GM19468 (cell line): ENCODE data around the gene PCNA.
"Not testable (repeated sequence)": the region's sequence is repeated elsewhere in the genome, so short reads cannot be mapped to it uniquely, and the experiment has no call there.

ENCODE experiments used
- ATAC-seq: cut with Tn5 transposase; IDR thresholded peaks from one replicate; pipeline ENCODE4 v1.9.1; 2021; ENCODE audit warnings: mild to moderate bottlenecking, moderate library complexity, moderate number of reproducible peaks; ENCODE audit not compliant: unreplicated experiment; ENCODE audit errors: extremely low read depth

Gene PCNA

DNA sequence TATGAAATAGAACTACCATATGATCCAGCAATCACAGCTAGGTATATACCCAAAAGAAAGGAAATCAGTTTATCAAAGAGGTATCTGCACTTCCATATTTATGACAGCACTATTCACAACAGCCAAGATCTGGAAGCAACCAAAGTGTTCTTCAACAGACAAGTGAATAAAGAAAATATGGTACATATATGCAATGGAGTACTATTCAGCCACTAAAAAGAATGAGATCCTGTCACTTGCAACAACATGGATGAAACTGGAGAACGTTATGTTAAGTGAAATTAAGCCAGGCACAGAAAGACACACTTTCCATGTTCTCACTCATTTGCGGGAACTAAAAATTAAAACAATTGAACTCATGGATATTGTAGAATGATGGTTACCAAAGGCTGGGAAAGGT is 15.3 kb downstream of the PCNA start:
- ATAC-seq: no peak

GRCh38 chr20:5100684-5101347 is 18.9 kb downstream of the PCNA start:
- no peak for ATAC-seq

DNA sequence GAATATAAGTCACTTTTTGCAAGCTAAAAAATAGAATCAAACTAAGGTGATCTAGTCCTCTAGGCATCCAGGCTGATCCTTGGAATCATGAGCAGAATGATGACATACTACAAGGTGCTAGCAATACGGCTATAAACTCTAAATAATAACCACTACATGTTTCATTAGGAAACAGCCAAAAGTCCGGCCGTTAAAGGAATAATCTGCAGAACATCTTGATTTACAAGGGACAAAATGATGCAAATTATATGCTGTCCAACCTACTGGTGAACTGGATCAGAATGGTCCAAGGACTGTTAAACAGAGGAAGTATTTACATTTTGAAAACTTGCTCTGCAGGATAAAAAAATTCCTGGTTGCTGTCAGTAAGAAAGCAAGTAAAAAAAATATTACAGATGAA is 19.8 kb downstream of the PCNA start:
- ATAC-seq: not testable (repeated sequence)

DNA sequence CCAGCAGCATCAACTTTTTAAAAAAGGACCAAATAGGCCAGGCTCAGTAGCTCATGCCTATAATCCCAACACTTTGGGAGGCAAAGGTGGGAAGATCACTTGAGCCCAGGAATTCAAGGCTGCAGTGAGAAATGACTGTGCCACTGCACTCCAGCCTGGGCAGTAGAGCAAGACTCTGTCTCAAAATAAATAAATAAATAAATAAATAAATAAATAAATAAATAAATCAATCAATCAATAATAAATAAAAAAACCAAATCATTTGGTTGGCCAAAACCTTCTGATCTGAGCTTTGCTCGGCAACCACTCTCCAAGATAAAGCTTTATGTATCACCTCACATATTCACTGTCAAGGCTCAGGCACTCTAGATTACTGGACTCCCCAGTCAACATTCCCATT is 20.7 kb downstream of the PCNA start:
- not testable (repeated sequence) for ATAC-seq

- no peak for ATAC-seq
These were observed 23.3 kb downstream of the PCNA start for GRCh38 chr20:5096463-5096862.

DNA sequence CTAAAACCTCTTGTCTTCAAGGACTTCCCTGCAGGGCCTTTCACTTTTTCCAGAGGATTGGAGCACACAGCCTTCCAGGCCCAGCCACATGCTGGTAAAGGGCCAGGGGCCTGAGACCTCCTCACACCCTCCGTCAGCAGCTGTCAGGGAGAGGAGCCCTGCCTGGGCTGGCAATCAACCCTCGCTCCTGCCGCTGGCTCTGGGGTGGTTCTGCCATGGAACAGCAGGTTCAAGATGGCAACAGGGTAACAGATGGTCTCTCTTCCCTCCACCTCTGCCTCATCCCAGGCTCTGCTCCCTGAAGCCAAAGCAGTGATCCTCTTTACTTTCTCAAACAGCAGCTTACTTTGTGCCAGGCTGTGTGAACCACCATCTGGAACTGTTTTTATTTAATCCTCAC is 23.8 kb downstream of the PCNA start:
- no peak for ATAC-seq

- ATAC-seq: no peak
These were observed 24.3 kb downstream of the PCNA start for GRCh38 chr20:5095454-5095853.

- ATAC-seq: no peak
These were observed 26.9 kb downstream of the PCNA start for GRCh38 chr20:5092765-5093339.

DNA sequence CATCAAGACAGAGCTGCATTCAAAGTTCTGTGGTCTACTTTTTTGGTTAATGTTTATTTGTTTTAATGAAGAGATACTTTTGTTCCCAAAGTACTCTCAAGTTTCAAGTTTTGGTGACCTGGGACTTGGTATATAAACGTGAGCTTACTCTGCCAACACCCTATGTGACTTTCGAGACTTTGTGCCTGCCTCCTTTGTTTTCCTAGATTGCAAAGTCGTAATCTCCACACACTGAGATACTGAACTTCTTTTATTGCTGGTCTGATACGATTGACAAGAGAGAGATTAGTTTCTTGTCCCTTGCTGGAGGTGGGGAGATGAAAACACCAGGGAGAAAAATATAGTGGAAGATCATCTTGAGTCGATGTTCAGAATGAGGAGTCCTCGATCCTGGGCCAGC is 27.9 kb downstream of the PCNA start:
- ATAC-seq: no peak

GRCh38 chr20:5090191-5090590 is 29.6 kb downstream of the PCNA start:
- no peak for ATAC-seq

DNA sequence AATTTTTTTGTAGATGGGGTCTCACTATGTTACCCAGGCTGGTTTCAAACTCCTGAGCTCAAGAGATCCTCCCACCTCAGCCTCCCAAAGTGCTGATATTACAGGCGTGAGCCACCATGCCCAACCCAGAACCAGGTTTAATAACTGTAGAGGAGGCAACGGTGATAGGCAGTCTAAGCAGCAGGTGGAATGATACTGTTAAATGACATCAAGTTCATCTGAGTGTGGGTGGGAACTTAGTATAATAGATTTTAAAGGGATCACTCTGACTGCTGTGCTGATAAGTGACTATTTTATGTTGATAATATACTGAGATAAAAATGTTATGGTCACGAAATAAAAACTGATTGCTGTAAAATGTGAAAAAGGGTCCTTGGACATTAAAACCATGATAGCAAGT is 31.1 kb downstream of the PCNA start:
- ATAC-seq: no peak

GRCh38 chr20:5085380-5085779 is 34.4 kb downstream of the PCNA start:
- no peak for ATAC-seq

GRCh38 chr20:5080384-5080877 is 39.3 kb downstream of the PCNA start:
- ATAC-seq: no peak

GRCh38 chr20:5078399-5078958 is 41.3 kb downstream of the PCNA start:
- ATAC-seq: peak; percentile 97

DNA sequence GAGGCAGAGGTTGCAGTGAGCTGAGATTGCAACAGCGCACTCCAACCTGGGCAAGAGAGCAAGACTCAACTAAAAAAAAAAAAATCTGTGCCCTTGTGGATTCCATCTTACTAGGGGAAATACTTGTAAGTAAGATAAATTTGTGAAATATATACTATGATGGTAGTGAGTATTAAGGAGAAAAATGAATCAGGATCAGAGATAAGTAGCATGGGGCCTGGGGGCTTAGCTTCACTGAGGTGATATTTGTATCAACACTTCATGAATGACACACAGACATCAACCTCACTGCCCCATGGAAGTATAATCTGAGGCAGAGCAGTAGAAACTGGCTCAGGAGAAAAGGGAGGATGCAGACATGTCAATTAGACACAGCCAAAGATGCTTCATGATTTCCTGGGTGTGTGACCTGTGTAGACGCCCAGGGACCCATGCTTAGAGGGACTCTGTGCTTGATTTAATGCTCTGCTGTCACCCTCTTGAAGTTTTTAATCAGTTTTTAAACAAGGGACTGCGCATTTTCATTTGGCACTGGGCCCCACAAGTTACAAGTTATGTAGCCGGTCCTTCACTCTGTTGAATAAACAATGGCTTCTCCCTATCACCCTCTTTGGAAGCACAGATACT is 41.9 kb downstream of the PCNA start:
- no peak for ATAC-seq

GRCh38 chr20:5076913-5077312 is 42.8 kb downstream of the PCNA start:
- not testable (repeated sequence) for ATAC-seq

DNA sequence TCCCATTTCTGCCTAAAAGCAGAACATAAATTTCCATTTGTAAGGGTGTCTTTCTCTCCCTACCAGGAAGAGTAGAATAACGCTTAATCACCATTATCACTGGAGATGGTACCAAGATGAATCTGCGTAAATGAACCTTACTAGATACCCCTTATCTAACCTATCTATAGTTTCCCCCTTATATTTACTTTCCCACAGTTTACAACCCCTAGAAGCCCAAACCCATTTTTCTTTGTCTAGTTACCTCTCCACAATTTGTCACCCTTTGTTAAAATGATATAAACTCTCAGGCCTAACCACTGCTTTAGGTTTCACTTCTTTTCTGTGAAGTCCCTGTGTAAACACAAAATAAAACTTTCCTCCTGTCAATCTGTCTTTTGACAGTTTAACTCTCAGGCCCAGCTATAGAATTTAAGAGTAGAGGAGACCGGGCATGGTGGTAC is 45.5 kb downstream of the PCNA start:
- ATAC-seq: no peak

DNA sequence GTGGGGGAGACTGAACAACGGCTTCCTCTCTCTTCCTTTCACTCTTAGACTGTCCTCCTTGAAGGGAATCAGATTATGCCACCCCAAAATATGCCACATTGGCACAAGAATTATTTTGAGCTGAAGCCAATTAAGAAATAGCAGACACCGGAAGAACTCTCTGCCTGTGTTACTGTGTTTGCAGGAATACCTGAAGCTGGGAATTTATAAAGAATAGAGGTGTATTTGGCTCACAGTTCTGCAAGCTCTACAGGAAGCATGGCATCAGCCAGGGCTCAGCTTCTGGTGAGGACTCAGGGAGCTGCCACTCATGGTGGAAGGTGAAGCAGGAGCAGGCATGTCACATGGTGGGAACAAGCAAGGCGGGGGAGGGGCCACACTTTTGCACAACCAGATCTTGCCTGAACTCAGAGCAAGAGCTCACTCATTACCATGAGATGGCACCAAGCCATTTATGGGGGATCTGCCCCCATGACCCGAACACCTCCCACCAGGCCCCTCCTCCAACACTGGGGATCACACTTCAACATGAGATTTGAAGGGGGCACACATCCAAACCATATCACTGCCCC is 46.0 kb downstream of the PCNA start:
- no peak for ATAC-seq

DNA sequence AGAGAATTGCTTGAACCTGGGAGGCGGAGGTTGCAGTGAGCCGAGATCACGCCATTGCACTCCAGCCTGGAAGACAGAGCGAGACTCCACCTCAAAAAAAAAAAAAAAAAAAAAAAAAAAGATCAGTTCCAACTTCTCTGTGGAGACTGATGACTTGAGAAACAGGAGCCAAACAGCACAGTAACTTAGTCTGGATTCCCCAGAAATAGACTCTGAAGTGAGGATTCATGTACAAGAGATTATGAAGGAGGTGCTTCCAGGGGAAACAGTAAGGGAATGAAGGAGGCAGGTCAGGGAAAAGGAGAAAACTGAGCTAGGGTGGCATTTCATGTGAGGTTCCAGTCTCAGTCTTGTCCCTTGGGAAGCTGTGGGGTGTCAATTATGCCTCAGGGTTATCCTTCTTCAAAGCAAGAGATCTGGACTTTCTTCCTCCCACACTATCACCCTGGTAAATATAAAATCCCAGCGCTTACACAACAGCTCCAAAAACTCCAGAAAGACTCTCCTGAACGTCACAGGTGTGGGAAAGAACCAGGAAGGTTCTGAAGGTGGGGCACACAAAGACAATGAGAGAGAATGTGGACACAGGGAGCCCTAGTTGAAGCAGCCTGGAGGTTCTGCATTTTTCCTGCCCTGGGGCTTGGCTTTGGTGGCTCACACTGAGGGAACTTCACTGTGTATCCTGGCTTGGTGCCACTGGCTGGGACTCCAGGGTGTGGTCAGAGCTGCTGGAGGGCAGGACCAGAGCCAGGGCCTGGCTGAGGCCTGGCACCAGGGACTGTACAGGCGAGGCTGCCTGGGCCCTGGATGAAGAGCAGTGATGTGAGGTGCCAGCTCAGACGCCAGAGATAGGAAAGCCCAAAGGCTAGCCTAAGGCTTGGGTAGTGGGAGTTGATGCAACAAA is 46.8 kb downstream of the PCNA start:
- no peak for ATAC-seq

DNA sequence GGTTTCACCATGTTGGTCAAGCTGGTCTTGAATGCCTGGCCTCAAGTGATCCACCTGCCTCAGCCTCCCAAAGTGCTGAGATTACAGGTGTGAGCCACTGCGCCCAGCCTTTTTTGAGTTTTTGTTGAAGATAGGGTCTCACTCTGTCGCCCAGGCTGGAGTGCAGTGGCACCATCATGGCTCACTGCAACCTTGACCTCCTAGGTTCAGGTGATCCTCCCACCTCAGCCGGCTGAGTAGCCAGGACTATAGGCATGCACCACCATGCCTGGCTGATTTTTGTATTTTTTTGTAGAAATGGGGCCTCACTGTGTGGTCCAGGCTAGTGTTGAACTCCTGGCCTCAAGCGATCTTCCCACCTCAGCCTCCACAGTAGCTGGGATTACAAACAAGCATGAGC is 47.8 kb downstream of the PCNA start:
- ATAC-seq: not testable (repeated sequence)
